ENCODE results near the gene RAD51D.

Gene RAD51D

DNA sequence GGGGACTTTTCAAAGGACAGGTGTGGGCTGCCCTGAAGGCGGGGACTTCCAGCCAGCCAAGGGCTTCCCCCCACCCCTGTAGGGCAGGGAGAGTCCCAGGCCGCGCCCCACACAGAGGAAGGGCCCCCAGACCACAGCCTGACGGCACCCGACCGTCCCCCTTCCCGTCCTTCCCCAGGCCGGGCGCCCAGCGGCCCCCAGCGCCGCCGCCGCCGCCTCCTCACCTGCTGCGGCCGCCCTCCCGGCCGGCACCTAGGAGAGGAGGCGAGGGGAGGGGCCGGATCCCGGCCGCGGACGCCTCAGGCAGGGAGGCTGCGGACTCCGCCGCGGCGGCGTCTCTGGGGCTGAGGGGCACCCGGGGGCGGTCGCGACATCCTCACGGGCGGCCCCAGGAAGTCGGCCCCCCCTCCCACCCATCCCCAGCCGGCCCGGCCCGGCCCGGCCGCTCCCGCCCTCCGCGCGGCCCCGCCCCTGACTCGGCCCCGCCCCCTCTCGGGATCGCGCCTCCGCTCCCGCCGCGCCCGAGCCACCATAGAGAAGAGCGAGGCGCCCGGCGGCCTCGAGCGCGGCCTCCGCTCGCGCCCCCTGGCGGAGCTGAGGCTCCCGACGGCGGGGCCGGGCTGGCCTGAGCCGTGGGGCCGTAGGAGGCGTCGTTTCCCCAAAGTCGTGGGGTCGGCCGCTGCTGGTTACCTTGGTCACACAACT is 30.6 kb downstream of the RAD51D start (continued):
- TF ChIP-seq, protein P1, sequence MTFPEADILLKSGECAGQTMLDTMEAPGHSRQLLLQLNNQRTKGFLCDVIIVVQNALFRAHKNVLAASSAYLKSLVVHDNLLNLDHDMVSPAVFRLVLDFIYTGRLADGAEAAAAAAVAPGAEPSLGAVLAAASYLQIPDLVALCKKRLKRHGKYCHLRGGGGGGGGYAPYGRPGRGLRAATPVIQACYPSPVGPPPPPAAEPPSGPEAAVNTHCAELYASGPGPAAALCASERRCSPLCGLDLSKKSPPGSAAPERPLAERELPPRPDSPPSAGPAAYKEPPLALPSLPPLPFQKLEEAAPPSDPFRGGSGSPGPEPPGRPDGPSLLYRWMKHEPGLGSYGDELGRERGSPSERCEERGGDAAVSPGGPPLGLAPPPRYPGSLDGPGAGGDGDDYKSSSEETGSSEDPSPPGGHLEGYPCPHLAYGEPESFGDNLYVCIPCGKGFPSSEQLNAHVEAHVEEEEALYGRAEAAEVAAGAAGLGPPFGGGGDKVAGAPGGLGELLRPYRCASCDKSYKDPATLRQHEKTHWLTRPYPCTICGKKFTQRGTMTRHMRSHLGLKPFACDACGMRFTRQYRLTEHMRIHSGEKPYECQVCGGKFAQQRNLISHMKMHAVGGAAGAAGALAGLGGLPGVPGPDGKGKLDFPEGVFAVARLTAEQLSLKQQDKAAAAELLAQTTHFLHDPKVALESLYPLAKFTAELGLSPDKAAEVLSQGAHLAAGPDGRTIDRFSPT (tag by site-specific recombination; IDR thresholded peaks at IDR 0.05), result no peak
- peak; percentile 45 for TF ChIP-seq ZFHX2 (tag by site-specific recombination; conservative IDR thresholded peaks at IDR 0.05)
- TF ChIP-seq, protein P2, sequence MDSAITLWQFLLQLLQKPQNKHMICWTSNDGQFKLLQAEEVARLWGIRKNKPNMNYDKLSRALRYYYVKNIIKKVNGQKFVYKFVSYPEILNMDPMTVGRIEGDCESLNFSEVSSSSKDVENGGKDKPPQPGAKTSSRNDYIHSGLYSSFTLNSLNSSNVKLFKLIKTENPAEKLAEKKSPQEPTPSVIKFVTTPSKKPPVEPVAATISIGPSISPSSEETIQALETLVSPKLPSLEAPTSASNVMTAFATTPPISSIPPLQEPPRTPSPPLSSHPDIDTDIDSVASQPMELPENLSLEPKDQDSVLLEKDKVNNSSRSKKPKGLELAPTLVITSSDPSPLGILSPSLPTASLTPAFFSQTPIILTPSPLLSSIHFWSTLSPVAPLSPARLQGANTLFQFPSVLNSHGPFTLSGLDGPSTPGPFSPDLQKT (IDR thresholded peaks at IDR 0.05; ENCODE audit: borderline replicate concordance, low read depth, low read length), result no peak
- no peak for TF ChIP-seq ZNF433 (tag by site-specific recombination; IDR thresholded peaks at IDR 0.05; ENCODE audit: low read depth)
- no peak for TF ChIP-seq SCRT1 (tag by site-specific recombination; IDR thresholded peaks at IDR 0.05; ENCODE audit: borderline replicate concordance)
- peak; percentile 64; the same call in 1 of the 2 replicates for TF ChIP-seq ZNF76 (tag by site-specific recombination; IDR thresholded peaks at IDR 0.05; ENCODE audit: borderline replicate concordance, low read depth)
- TF ChIP-seq ZNF510 (tag by site-specific recombination; IDR thresholded peaks at IDR 0.05; ENCODE audit: insufficient replicate concordance), result no peak
- TF ChIP-seq, protein P3, sequence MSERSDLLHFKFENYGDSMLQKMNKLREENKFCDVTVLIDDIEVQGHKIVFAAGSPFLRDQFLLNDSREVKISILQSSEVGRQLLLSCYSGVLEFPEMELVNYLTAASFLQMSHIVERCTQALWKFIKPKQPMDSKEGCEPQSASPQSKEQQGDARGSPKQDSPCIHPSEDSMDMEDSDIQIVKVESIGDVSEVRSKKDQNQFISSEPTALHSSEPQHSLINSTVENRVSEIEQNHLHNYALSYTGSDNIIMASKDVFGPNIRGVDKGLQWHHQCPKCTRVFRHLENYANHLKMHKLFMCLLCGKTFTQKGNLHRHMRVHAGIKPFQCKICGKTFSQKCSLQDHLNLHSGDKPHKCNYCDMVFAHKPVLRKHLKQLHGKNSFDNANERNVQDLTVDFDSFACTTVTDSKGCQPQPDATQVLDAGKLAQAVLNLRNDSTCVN (tag by site-specific recombination; optimal IDR thresholded peaks at IDR 0.05), result peak; percentile 56
- TF ChIP-seq, protein P4, sequence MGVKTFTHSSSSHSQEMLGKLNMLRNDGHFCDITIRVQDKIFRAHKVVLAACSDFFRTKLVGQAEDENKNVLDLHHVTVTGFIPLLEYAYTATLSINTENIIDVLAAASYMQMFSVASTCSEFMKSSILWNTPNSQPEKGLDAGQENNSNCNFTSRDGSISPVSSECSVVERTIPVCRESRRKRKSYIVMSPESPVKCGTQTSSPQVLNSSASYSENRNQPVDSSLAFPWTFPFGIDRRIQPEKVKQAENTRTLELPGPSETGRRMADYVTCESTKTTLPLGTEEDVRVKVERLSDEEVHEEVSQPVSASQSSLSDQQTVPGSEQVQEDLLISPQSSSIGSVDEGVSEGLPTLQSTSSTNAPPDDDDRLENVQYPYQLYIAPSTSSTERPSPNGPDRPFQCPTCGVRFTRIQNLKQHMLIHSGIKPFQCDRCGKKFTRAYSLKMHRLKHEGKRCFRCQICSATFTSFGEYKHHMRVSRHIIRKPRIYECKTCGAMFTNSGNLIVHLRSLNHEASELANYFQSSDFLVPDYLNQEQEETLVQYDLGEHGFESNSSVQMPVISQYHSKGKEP (tag by site-specific recombination; IDR thresholded peaks at IDR 0.05), result no peak
- TF ChIP-seq, protein P5, sequence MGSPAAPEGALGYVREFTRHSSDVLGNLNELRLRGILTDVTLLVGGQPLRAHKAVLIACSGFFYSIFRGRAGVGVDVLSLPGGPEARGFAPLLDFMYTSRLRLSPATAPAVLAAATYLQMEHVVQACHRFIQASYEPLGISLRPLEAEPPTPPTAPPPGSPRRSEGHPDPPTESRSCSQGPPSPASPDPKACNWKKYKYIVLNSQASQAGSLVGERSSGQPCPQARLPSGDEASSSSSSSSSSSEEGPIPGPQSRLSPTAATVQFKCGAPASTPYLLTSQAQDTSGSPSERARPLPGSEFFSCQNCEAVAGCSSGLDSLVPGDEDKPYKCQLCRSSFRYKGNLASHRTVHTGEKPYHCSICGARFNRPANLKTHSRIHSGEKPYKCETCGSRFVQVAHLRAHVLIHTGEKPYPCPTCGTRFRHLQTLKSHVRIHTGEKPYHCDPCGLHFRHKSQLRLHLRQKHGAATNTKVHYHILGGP (tag by site-specific recombination; IDR thresholded peaks at IDR 0.05), result no peak
- no peak for TF ChIP-seq ZNF664 (tag by site-specific recombination; IDR thresholded peaks at IDR 0.05)
- no peak for TF ChIP-seq ZNF138 (tag by site-specific recombination; IDR thresholded peaks at IDR 0.05; ENCODE audit: borderline replicate concordance)
- TF ChIP-seq ZNF248 (tag by site-specific recombination; IDR thresholded peaks at IDR 0.05), result no peak
- 0 out of 2 replicates have a peak, but pooled peaks have one; percentile 10 for TF ChIP-seq ZNF596 (tag by site-specific recombination; IDR thresholded peaks at IDR 0.05)
- no peak for TF ChIP-seq ZFP3 (tag by site-specific recombination; IDR thresholded peaks at IDR 0.05; ENCODE audit: low read depth)
- no peak for TF ChIP-seq ZNF16 (tag by site-specific recombination; IDR thresholded peaks at IDR 0.05; ENCODE audit: low read depth)
- TF ChIP-seq ZFP69B (tag by site-specific recombination; IDR thresholded peaks at IDR 0.05), result no peak
- 0 out of 2 replicates have a peak, but pooled peaks have one; percentile 16 for TF ChIP-seq MZF1 (tag by site-specific recombination; IDR thresholded peaks at IDR 0.05; ENCODE audit: borderline replicate concordance)
- TF ChIP-seq SP2 (tag by site-specific recombination; IDR thresholded peaks at IDR 0.05), result 0 out of 2 replicates have a peak, but pooled peaks have one; percentile 30
- TF ChIP-seq GFI1B (tag by site-specific recombination; IDR thresholded peaks at IDR 0.05), result no peak
- TF ChIP-seq ZNF529 (tag by site-specific recombination; IDR thresholded peaks at IDR 0.05; ENCODE audit: insufficient replicate concordance), result no peak
- TF ChIP-seq, protein P6, sequence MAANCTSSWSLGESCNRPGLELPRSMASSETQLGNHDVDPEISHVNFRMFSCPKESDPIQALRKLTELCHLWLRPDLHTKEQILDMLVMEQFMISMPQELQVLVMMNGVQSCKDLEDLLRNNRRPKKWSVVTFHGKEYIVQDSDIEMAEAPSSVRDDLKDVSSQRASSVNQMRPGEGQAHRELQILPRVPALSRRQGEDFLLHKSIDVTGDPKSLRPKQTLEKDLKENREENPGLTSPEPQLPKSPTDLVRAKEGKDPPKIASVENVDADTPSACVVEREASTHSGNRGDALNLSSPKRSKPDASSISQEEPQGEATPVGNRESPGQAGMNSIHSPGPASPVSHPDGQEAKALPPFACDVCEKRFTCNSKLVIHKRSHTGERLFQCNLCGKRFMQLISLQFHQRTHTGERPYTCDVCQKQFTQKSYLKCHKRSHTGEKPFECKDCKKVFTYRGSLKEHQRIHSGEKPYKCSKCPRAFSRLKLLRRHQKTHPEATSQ (tag by site-specific recombination; IDR thresholded peaks at IDR 0.05), result 0 out of 2 replicates have a peak, but pooled peaks have one; percentile 30
